IMR-90 (cell line): ENCODE results near the gene MOSPD3. TPM values are rescaled to one million over a fixed set of nuclear protein-coding genes. Genes with fewer than 3 reads are reported as not detected.

Source experiments
- ATAC-seq: fragments of 200-7000 bp; cut with Tn5 transposase; 2 replicates; pipeline ENCODE4 v1.9.1; 2020; ENCODE audit warnings: low read depth, mild to moderate bottlenecking, moderate library complexity
- BruUV-seq: library from RNA; stranded (reverse); fragments of 400-500 nt; replicated peaks from 2 replicates; lab custom pipeline; 2021; lab: Mats Ljungman, UMichigan
- CTCF ChIA-PET: fragments of 300-600 bp; formaldehyde crosslinking; extraction: SDS; loops from one replicate; lab custom pipeline; 2021; ENCODE audit warnings: antibody characterized with exemption; lab: Yijun Ruan, JAX
- POLR2A ChIA-PET: fragments of 300-600 bp; sonication (Branson Sonifier 250); formaldehyde crosslinking; loops from one replicate; lab custom pipeline; 2022; ENCODE audit warnings: antibody characterized with exemption; ENCODE audit not compliant: unreplicated experiment; lab: Charles Lee
- DNase-seq: peaks from one replicate; pipeline ENCODE4 v3.0.0; 2013
- H2AFZ ChIP-seq: replicated peaks from 2 replicates; pipeline ENCODE3; 2013; ENCODE audit warnings: low read length, mild to moderate bottlenecking; ENCODE audit not compliant: poor library complexity
- H2AK5ac ChIP-seq: 2 replicates; pipeline ENCODE4 v1.6.1; 2013; ENCODE audit warnings: low read depth, low read length, inconsistent platforms
- H2AK9ac ChIP-seq: replicated peaks from 2 replicates; pipeline ENCODE3; 2013; ENCODE audit warnings: mild to moderate bottlenecking, low read depth, low read length, moderate library complexity; ENCODE audit not compliant: poor library complexity
- H2BK120ac ChIP-seq: 2 replicates; pipeline ENCODE4 v1.6.1; 2013; ENCODE audit warnings: low read depth, low read length, inconsistent platforms
- H2BK15ac ChIP-seq: 3 replicates; pipeline ENCODE4 v1.6.1; 2013; ENCODE audit warnings: low read depth, low read length, inconsistent platforms
- H2BK20ac ChIP-seq: 2 replicates; pipeline ENCODE4 v1.6.1; 2013; ENCODE audit warnings: low read depth, mild to moderate bottlenecking, inconsistent platforms, low read length, moderate library complexity
- H2BK5ac ChIP-seq: 2 replicates; pipeline ENCODE4 v1.6.1; 2013; ENCODE audit warnings: mild to moderate bottlenecking, low read depth, low read length, inconsistent platforms; ENCODE audit not compliant: poor library complexity, severe bottlenecking
- H3K14ac ChIP-seq: replicated peaks from 2 replicates; pipeline ENCODE4 v1.6.1; 2013; ENCODE audit warnings: low read depth, low read length, inconsistent platforms
- H3K18ac ChIP-seq: 2 replicates; pipeline ENCODE4 v1.6.1; 2013; ENCODE audit warnings: low read depth, low read length, control low read depth
- H3K23ac ChIP-seq: 2 replicates; pipeline ENCODE4 v1.6.1; 2013; ENCODE audit warnings: low read depth, low read length, inconsistent platforms
- H3K27ac ChIP-seq: 2 replicates; pipeline ENCODE4 v1.5.1; 2013; ENCODE audit warnings: mild to moderate bottlenecking, control low read depth, low read length; ENCODE audit not compliant: insufficient read depth
- H3K27me3 ChIP-seq: 2 replicates; pipeline ENCODE4 v1.6.1; 2013; ENCODE audit warnings: low read length; ENCODE audit not compliant: control insufficient read depth, insufficient read depth
- H3K36me3 ChIP-seq: 2 replicates; pipeline ENCODE4 v1.6.1; 2013; ENCODE audit warnings: low read length, mixed read lengths; ENCODE audit not compliant: control insufficient read depth, insufficient read depth
- H3K4ac ChIP-seq: 2 replicates; pipeline ENCODE4 v1.6.1; 2013; ENCODE audit warnings: low read depth, low read length, inconsistent platforms
- H3K4me1 ChIP-seq: 2 replicates; pipeline ENCODE4 v1.6.1; 2013; ENCODE audit warnings: low read length, mixed read lengths; ENCODE audit not compliant: control insufficient read depth, insufficient read depth
- H3K4me2 ChIP-seq: 2 replicates; pipeline ENCODE4 v1.6.1; 2013; ENCODE audit warnings: low read depth, mild to moderate bottlenecking, control low read depth, low read length, moderate library complexity
- H3K4me3 ChIP-seq: 2 replicates; pipeline ENCODE4 v1.5.1; 2013; ENCODE audit warnings: low read depth, mild to moderate bottlenecking, control low read depth, low read length, moderate library complexity; ENCODE audit not compliant: insufficient read depth
- H3K56ac ChIP-seq: 2 replicates; pipeline ENCODE4 v1.6.1; 2013; ENCODE audit warnings: low read length, inconsistent platforms; ENCODE audit not compliant: insufficient read depth; ENCODE audit errors: extremely low read depth
- H3K79me1 ChIP-seq, 2 experiments: 2 replicates each; pipeline ENCODE4 v1.6.1; 2013; ENCODE audit warnings: low read length in 2 of 2, inconsistent platforms in 1 of 2, low read depth in 1 of 2
- H3K9ac ChIP-seq: 2 replicates; pipeline ENCODE4 v1.6.1; 2013; ENCODE audit warnings: low read depth, low read length, control low read depth
- H3K9me1 ChIP-seq: 2 replicates; pipeline ENCODE4 v1.6.1; 2013; ENCODE audit warnings: low read length, inconsistent platforms; ENCODE audit not compliant: insufficient read depth
- H3K9me3 ChIP-seq: 2 replicates; pipeline ENCODE4 v1.6.1; 2013; ENCODE audit warnings: low read length; ENCODE audit not compliant: control insufficient read depth, insufficient read depth
- H4K20me1 ChIP-seq: 2 replicates; pipeline ENCODE4 v1.6.1; 2013; ENCODE audit warnings: low read length, inconsistent platforms; ENCODE audit not compliant: insufficient read depth
- H4K5ac ChIP-seq: 2 replicates; pipeline ENCODE4 v1.6.1; 2013; ENCODE audit warnings: mild to moderate bottlenecking, low read depth, low read length, control low read depth
- H4K8ac ChIP-seq, 2 experiments: 2 replicates each; pipeline ENCODE4 v1.6.1; 2013; ENCODE audit warnings: low read depth in 2 of 2, low read length in 2 of 2, control low read depth in 1 of 2, inconsistent platforms in 1 of 2
- H4K91ac ChIP-seq: 2 replicates; pipeline ENCODE4 v1.6.1; 2013; ENCODE audit warnings: low read depth, low read length, inconsistent platforms; ENCODE audit not compliant: insufficient read depth
- BHLHE40 ChIP-seq: fragments of 150-350 bp; IDR thresholded peaks from 2 replicates; pipeline ENCODE4 v1.6.1; 2016; ENCODE audit warnings: mild to moderate bottlenecking, low read depth, low read length
- CEBPB ChIP-seq: IDR thresholded peaks from 2 replicates; pipeline ENCODE4 v1.6.1; 2012; ENCODE audit warnings: low read depth, low read length, improper control_type of control experiment
- CHD1 ChIP-seq: IDR thresholded peaks from 2 replicates; pipeline ENCODE4 v1.6.1; 2012; ENCODE audit warnings: low read depth, low read length, improper control_type of control experiment
- CTCF ChIP-seq: conservative IDR thresholded peaks from 2 replicates; pipeline ENCODE4 v1.5.1; 2012; ENCODE audit warnings: mild to moderate bottlenecking, low read depth, low read length, improper control_type of control experiment
- FOS ChIP-seq: fragments of 150-350 bp; IDR thresholded peaks from 2 replicates; pipeline ENCODE4 v1.6.1; 2016; ENCODE audit warnings: low read depth, low read length
- MAFK ChIP-seq: IDR thresholded peaks from 2 replicates; pipeline ENCODE4 v1.6.1; 2012; ENCODE audit warnings: low read depth, low read length, improper control_type of control experiment
- MAZ ChIP-seq: IDR thresholded peaks from 2 replicates; pipeline ENCODE4 v1.6.1; 2012; ENCODE audit warnings: low read depth, mild to moderate bottlenecking, low read length, improper control_type of control experiment, moderate library complexity, borderline replicate concordance
- MXI1 ChIP-seq: IDR thresholded peaks from 2 replicates; pipeline ENCODE4 v1.6.1; 2012; ENCODE audit warnings: low read depth, mild to moderate bottlenecking, low read length, moderate library complexity, borderline replicate concordance
- NFE2L2 ChIP-seq: fragments of 150-350 bp; IDR thresholded peaks from 2 replicates; pipeline ENCODE4 v1.6.1; 2016; ENCODE audit warnings: low read depth, mild to moderate bottlenecking, low read length
- RAD21 ChIP-seq: IDR thresholded peaks from 2 replicates; pipeline ENCODE4 v1.6.1; 2012; ENCODE audit warnings: low read length, improper control_type of control experiment
- RCOR1 ChIP-seq: IDR thresholded peaks from 2 replicates; pipeline ENCODE4 v1.6.1; 2012; ENCODE audit warnings: mild to moderate bottlenecking, low read length, improper control_type of control experiment; ENCODE audit not compliant: insufficient replicate concordance
- RFX5 ChIP-seq: IDR thresholded peaks from 2 replicates; pipeline ENCODE4 v1.8.0; 2012; ENCODE audit warnings: low read depth, mild to moderate bottlenecking, low read length, moderate library complexity
- SMC3 ChIP-seq: fragments of 150-350 bp; IDR thresholded peaks from 2 replicates; pipeline ENCODE4 v1.6.1; 2016; ENCODE audit warnings: low read depth, mild to moderate bottlenecking, antibody characterized with exemption, low read length, moderate library complexity
- WGBS, 2 experiments: methylation state at CpG; one replicate each; pipeline versions ENCODE4 v1.1.5 to v1.1.7; 2013; ENCODE audit warnings: missing lambda C conversion rate in 2 of 2; ENCODE audit not compliant: insufficient read length in 1 of 2; ENCODE audit errors: extremely low coverage in 2 of 2; 5-methylcytosine and 5-hydroxymethylcytosine counted together
- dilution Hi-C: fragments of 300-500 bp; cut with HindIII; formaldehyde crosslinking; loops from one replicate; pipeline ENCODE4 v1.14.3; 2018; ENCODE audit warnings: low sequenced_read_pairs; ENCODE audit not compliant: unreplicated experiment
- in situ Hi-C: fragments of 300-500 bp; cut with MboI; formaldehyde crosslinking; loops from 3 replicates; pipeline ENCODE4 v1.14.3; 2019; ENCODE audit warnings: low sequenced_read_pairs, inconsistent platforms, mixed read lengths
- intact Hi-C: fragments of 100-400 bp; cut with micrococcal nuclease; formaldehyde crosslinking; loops from 2 replicates; pipeline ENCODE4 v1.10.0; 2022
- polyA plus RNA-seq, 3 experiments: library from polyadenylated mRNA; depleted of rRNA; stranded (reverse); fragments of >200 nt; gene quantifications; 2 replicates each; pipeline ENCODE4 v1.2.3, GENCODE V29; 2012; ENCODE audit warnings: low replicate concordance in 1 of 3
- total RNA-seq: library from RNA; depleted of rRNA; stranded (reverse); fragments of >200 nt; gene quantifications from 2 replicates; pipeline ENCODE4 v1.2.3, GENCODE V29; 2012
- TF ChIP-seq, protein P1 (sequence below): fragments of 150-350 bp; IDR thresholded peaks from 2 replicates; pipeline ENCODE4 v1.6.1; 2017; ENCODE audit warnings: mild to moderate bottlenecking, antibody characterized with exemption, low read length, low read depth

MOSPD3 gene
- total and polyA plus RNA-seq, 2 of the 4 experiments (the other 2 are of a cell fraction), result 2.3 to 30.0 TPM

- H3K27ac ChIP-seq, result peak overlapping the region; percentile 99
- H3K4me1 ChIP-seq, result peaks cover 9% of the 10 kb centered on the region
- peak overlapping the region; percentile 99 for H4K91ac ChIP-seq
- H3K27me3 ChIP-seq, result no peaks in the 10 kb centered on the region
- H2BK120ac ChIP-seq, result peak overlapping the region; percentile 98
- peak overlapping the region; percentile 96 for H2BK5ac ChIP-seq
- H4K20me1 ChIP-seq, result no peaks in the 10 kb centered on the region
- peaks cover 29% of the 10 kb centered on the region for H3K36me3 ChIP-seq
- peak overlapping the region; percentile 100 for H3K4ac ChIP-seq
- H3K23ac ChIP-seq, result peak overlapping the region; percentile 90
- intact Hi-C loops (loop anchor here (1.0 to 5.0 kb wide), 3 partner anchors 17 to 89 kb away; partner anchors contain the start of genes FBXO24, GIGYF1, GNB2 and LRCH4), dilution Hi-C loops (no loop called here), in situ Hi-C loops (no loop called here)
- peak overlapping the region; percentile 97 for H3K9ac ChIP-seq
- CTCF ChIA-PET, result interaction anchor here (0.6 to 1.1 kb wide), 3 partner anchors 14 to 473 kb away, joined by 3 to 4 read pairs (median 3); partner anchors contain the start of gene SLC12A9
- H3K79me1 ChIP-seq, result peaks cover 0 to 47% of the 10 kb centered on the region in 2 experiments; a peak in 2 of 4 replicates
- H3K56ac ChIP-seq, result peak overlapping the region; percentile 96
- peak overlapping the region; percentile 94 to 97 for H4K8ac ChIP-seq
- DNase-seq (peak; percentile 82), ATAC-seq (peak; percentile 59)
- no peaks in the 10 kb centered on the region for H3K9me3 ChIP-seq
- WGBS, 2 experiments, result 0% methylated on average over 2 of the region's 21 CpGs; no CpG with 5 or more reads in 1 of the 2 experiments
- BruUV-seq, result no TSS peak
- H3K4me2 ChIP-seq, result peak overlapping the region; percentile 91
- H3K14ac ChIP-seq, result peak overlapping the region; percentile 97
- POLR2A ChIA-PET, result interaction anchor here (0.5 to 1.1 kb wide), 6 partner anchors 12 to 455 kb away, joined by 3 to 13 read pairs (median 5); partner anchors contain the start of gene FBXO24
- H2BK20ac ChIP-seq, result peak overlapping the region; percentile 96
- peak overlapping the region; percentile 100 for H2AK5ac ChIP-seq
- peak overlapping the region; percentile 98 for H3K18ac ChIP-seq
- peak overlapping the region; percentile 97 for H2AK9ac ChIP-seq
- peak overlapping the region; percentile 69 for H3K4me3 ChIP-seq
- peak overlapping the region; percentile 90 for H2AFZ ChIP-seq
- H2BK15ac ChIP-seq, result peak overlapping the region; percentile 96; the same call in 2 of the 3 replicates
- H3K9me1 ChIP-seq, result no peaks in the 10 kb centered on the region
- H4K5ac ChIP-seq, result peak overlapping the region; percentile 95
- TF ChIP-seq BHLHE40, result no peak
- TF ChIP-seq RAD21, result no peak
- no peak for TF ChIP-seq SMC3
- TF ChIP-seq MAZ, result peak; percentile 83; the same call in 1 of the 2 replicates
- no peak for TF ChIP-seq RCOR1
- TF ChIP-seq MXI1, result peak; percentile 64; the same call in 1 of the 2 replicates
- TF ChIP-seq CTCF, result no peak
- TF ChIP-seq CHD1, result no peak
- no peak for TF ChIP-seq FOS
- no peak for TF ChIP-seq CEBPB
- TF ChIP-seq NFE2L2, result no peak
- TF ChIP-seq MAFK, result no peak
- TF ChIP-seq, protein P1, sequence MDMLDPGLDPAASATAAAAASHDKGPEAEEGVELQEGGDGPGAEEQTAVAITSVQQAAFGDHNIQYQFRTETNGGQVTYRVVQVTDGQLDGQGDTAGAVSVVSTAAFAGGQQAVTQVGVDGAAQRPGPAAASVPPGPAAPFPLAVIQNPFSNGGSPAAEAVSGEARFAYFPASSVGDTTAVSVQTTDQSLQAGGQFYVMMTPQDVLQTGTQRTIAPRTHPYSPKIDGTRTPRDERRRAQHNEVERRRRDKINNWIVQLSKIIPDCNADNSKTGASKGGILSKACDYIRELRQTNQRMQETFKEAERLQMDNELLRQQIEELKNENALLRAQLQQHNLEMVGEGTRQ, result no peak
- no peak for TF ChIP-seq RFX5
Observed at GRCh38 chr7:100602889-100603725, 9.2 kb upstream of the MOSPD3 start.
